Hematopoietic multipotent progenitor cell treated with erythropoietin and hydrocortisone succinate and interleukin-3 and kit ligand, for 4 days (in vitro differentiated cells): ENCODE measurements around the gene MZB1.
"Not testable (repeated sequence)": the region's sequence is repeated elsewhere in the genome, so short reads cannot be mapped to it uniquely, and the experiment has no call there.

ENCODE experiments used
- DNase-seq: peaks from one replicate; pipeline ENCODE4 v3.0.0-alpha.2; 2015

Gene MZB1

DNA sequence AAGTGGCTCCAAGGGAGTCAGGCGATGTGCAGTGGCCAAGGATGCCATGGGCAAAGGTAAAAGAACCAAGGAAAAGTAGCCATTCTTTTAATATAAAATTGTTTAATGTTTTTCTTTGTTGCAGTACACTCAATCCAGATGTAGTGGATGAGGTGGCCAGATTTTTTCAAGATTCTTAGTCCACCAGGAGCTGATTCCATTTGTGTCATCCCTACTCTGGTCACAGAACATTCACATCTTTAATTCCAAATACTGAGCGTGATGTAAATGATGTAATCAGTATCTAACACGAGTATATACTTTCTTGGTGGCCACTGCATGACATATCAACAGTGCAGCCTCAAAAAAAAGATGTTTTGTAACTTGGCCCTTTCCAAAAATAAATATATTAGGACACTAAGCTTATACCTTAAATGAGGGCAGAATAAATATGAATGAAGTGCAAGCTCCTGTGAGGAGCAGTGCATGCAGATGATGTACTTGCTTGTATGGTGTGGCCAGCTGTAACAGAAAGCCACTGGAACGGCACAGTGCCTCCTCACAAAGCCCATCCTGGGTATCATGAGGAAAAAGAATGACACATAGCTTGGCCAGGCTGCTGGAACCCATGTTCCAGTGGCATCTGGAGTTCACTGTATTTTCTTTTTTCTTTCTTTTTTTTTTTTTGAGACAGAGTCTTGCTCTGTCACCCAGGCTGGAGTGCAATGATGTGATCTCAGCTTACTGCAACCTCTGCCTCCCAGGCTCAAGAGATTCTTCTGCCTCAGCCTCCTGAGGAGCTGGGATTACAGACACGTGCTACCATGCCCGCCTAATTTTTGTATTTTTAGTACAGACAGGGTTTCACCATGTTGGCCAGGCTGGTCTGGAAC is 20.6 kb upstream of the MZB1 start:
- no peak for DNase-seq

DNA sequence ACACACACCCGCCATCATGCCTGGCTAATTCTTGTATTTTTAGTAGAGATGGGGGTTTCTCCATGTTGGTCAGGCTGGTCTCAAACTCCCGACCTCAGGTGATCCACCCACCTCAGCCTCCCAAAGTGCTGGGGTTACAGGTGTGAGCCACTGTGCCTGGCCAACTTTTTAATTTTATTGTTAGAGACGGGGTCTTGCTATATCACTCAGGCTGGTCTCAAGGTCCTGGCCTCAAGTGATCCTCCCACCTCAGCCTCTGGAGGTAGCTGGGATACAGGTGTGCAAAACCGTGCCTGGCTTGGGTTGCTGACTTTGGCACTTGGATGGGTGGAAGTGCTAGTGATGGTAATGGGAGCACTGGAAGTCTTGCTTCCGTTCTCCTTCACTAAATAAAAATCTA is 19.4 kb upstream of the MZB1 start:
- DNase-seq, result not testable (repeated sequence)

DNA sequence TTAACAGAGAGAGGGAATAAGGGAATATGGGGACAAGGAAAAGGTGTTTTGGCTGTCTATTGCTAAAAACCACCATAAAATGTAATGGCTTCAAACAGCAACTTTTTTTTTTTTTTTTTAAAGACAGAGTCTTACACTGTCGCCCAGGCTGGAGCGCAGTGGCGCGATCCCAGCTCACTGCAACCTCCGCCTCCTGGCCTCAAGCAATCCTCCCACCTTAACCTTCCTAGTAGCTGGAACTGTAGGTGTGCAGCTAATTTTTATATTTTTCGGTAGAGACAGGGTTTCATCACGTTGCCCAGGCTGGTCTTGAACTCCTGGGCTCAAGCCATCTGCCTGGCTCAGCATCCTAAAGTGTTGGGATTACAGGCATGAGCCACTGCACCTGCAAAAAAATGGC is 18.5 kb upstream of the MZB1 start:
- no peak for DNase-seq

DNA sequence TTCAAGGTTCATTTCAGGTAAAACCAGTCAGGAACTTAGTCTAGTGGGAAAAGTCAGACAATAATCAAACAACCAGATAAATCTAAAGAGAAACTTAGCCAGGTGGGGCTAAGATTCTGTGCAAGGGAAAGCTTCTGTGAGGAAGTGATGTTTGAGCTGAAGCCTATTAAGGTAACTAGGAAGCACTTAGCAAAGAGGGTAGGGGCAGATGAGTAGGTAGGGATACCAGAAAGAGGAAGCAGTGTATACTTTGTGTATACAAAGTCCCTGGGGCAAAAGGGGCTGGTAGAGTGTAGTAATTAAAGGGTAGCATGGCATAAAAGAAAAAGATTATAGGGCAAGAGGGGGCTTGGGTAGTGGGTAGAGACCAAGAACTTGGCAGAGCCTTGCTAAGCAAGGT is 17.8 kb upstream of the MZB1 start:
- no peak for DNase-seq

DNA sequence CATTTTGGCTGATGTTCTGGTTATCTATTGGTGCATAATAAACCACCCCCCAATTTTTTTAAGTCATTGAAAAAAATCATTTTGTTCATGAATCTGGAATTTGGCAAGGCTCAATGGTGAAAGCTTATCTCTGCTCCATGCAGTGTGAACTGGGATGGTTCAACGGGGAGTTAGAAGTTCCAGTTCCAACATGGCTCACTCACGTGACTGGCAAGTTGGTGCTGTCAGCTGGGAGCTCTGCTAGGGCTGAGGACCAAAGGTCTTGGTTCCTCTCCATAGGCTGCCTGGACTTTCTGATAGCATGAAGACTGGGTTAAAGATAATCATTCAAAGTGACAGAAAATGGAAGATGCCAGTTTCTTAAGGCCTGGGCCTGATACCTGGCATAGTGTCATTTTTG is 17.2 kb upstream of the MZB1 start:
- DNase-seq, result no peak

DNA sequence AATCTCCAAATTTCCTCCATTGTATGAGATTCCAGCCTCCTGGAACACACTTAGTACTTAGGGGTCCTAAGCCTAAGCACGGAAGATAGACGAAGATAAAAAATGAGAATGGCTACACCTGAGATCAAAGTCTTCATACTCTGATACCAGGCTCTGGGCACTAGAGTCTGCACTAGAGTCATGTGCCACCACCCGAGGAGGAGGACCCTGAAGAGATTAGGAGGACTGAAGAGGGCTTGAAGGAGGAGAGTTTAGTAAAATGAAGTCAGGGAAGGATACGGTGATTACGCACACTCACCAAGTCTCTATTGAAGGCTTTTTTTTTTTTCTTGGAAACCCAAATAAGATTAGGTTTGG is 14.7 kb upstream of the MZB1 start:
- no peak for DNase-seq

DNA sequence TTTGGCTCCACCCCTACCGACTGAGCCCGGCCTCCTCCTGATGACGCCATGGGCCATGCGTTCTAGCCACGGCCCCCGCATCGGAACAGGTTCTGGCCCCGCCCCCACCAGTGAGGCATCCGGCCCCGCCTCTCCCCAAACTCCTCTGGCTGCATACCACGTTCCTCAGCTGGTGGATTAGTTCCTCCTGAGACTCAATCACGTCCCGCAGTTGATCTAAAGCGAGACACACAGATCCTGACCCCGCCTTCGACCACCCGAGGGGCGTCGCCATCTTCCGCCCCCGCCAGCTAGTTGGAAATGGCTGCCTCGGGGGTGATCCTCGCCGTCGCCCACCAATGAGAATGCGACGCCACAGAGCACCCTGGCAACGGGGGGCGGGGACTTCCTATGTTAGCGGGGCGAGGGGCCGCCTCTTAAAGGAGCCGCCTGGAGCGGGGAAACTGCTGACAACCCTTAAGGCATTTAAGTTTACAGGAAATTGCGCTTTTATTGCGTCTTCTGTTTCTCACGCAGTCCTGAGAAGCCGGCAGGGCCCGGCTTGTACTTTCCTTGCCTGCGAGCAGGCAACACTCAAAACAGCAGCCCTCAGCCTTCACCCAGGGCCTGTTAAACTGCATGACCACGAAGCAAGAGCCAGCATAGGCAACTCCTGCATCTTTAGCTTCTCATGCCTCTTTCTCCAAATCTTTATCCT is 14.2 kb upstream of the MZB1 start, which contains the start of gene SPATA24:
SPATA24 (minus strand) TSS at position 303 of the 697 bp plus-strand sequence; CDS start at position 274, 29 bp downstream.
- DNase-seq, result peak; percentile 99

DNA sequence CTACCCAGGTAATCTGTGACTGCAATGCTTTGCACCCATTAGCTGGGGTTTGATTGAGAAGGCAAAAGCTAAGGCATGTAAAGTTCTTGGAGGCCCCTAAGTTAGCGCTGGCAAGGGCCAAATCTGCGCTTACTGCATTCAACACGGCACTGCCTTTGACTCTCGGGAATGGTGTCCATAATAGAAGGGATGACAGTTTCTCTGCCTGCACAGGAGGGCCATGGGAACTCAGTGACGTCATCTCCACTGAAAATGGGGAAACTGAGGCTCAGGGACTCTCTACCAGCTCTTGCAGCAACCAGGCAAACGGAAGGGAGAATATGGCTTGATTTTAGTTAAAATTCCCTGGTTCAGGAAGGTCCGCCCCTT is 13.7 kb upstream of the MZB1 start:
- DNase-seq, result peak; percentile 50

DNA sequence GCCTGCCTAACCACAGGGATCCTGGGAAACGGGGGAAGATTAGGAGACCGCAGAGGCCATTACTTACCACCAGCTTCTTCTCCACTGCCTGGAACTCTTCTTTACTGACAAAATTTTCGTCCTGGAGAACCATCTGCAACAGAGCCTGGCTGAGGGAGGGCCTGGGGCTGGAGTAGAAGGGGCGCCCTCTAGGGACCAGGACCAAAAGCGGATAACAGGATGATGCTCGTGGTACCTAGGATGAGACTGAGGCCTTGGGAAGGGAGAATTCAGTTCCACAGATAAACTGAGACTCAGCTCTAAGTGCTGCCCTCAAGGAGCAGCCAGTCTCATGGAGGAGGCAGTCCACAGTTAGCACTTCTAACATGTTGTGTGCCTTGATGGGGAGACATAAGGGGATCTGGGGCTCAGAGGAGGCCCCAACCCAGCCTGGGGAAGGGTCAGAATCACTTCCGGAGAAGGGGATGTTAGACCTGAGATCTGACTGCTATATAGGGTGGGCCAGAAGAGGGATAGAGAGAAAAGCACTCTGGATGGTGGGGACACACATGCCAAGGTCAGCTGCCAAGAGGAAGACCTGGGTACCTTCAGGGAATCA is 12.9 kb upstream of the MZB1 start:
- peak; percentile 70 for DNase-seq

DNA sequence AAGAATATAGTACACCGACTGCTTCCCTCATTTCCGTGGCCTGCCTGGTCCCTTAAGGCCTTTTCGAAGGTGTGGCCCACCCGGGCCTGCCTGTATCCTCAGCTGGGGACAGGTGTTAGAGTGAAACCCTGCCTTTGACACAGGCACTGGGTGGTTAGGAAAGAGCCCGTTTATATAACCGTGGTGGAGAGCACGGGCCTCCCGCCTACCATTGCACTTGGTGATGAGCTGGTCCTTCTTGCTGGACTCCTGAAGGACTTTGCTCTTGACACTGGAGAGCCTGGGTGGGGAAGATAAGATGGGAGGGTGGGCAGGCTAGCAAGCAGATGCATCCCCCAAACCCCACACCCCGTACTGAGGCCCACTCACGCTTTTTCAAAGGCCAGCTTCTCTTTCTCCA is 11.8 kb upstream of the MZB1 start:
- DNase-seq, result no peak

DNA sequence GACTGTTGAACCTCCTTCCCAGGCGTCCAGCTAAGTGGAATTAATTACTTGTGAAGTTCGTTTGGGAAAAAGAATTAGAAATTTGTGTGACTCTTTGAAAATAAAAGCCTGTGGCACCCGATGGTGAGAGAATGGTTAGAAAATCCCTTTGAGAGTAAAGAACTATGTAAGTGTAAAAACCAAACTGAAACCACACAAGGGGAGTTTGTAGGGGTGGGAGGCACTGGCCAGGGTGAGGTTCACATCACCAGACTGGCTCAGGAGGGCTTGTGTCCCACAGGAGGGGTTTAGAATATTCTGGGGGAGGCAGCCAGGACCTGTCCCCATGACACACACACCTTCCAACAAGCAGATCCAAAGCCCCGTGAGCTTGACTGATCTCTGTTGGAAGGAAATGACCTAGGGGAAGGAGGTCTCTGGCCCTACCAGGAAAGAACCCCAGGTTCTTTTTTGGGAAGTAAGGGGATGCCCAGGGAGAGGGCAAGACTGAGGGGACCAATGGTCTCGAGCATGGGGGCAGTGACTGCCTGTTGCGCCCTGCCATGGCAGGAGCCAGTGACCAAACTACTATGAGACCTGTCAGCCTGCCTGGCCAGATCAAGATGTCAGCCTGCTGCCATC is 9.9 kb upstream of the MZB1 start:
- no peak for DNase-seq

DNA sequence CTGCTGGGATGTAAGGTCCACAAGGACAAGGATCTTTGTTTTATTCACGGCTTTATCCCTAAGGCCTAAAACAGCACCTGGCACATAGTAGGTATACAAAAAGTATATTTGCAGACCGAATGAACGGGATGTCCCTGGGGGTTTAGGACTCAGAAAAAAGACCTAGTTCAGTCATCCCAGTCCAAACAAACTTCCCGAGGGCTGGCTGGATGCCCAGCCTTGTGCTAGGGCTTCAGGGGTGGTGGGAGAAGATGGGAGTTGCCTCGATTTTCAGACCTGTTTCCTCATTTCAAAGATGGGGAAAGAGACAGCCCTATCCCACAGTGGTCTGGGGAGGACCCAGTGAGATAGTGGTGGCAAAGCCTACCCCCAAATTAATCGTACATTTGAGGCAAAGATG is 8.2 kb upstream of the MZB1 start:
- DNase-seq, result no peak

DNA sequence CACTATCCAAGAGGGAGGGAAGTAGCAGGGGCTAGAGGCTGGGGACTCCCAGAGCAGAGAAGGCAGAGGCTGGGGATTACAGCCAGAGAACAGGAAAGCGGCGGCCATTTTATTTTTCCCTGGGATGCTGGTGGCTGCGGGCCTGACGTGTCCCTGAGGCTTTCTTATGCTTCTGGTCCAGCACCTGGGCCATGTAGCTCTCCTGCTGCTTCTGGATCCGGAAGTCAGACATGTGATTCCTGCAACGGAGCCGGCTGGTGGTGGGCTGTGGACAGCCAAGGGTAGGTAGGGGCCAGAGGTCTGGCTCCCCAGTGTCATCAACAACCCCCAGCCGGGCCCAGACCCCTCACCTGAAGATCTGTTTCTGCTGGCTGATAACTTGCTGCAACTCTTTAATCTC is 7.0 kb upstream of the MZB1 start:
- no peak for DNase-seq

DNA sequence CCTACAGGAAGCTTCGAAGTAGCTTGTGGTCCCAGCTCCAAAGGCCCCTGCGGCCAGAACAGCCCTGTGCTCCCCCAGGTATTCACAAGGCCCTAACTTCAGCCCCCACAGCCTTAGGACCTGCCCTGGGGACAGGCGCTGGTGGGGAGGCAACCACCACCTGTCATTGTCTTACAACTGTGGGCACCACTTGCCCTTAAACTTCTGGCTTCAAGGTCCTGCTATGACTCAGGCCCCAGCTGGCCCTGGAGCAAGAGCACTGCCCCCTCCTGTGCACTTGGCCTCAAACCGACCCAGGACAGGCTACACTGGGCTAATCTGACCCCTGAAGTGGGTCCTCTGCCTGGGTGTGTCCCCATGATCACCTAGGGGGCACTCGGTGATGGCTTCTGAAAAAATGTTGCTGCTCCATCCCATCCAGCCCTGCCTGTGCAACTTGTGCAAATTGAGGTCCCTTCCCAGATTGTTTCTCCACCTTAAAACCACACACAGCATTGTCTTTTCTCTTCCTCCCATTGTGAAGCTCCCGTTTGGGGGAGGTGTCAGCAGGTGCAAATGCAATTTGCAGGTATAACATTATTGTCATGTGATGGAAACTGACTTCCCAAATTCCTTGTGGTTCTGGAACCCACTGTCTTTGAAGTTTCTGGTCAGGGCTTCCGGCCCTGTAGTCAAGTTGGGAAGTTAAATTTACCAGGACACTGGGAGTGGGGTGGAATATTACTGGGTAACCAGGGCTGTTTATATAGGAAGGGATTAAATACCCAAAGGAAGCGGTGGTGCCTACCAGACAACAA is 6.3 kb upstream of the MZB1 start:
- DNase-seq, result no peak

DNA sequence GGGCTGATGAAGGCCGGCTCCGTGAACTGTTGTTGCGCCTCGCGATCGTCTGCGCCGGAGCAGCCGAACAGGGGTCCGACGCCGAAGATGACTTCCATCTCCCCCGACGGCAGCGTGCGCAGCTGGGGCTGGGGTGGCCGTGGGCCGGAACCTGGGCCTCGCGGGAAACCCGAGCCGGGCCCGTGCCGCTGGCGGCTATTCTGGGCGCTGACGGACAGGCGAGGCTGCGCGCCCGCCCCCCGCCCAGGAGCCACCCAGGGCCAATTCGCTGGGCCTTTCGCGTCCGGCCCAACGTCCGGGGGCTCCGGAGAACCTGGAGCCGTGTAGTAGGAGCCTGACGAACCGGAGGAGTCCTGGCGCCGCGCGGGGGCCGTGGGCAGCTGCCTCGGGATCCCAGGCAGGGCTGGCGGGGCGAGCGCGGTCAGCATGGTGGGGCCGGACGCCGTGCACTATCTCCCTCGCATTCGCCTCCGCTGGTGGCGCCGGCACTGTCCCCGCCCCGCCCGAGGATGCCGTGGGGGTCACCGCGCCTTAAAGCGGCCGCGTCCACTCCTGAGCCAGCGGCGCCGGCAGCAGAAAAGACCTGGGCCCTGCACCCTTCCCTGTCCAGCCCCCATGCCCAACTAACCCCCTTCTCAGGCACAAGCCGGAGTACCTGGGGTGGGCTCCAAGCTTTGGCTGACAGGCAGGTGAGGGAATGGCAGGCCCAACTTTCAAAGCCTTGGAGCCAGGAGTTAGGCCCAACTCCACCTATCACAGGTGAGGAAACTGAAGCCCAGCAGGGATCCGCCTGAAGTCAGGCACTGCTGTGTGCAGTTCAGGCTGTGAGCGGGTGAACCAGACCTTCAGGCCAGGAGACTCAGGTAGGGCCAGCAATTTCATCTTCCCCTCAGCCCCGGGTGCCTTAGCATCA is 5.2 kb upstream of the MZB1 start, which contains the start of gene PROB1:
PROB1 (minus strand) TSS at position 451 of the 913 bp plus-strand sequence; CDS start at position 428, 23 bp downstream.
- DNase-seq, result no peak

DNA sequence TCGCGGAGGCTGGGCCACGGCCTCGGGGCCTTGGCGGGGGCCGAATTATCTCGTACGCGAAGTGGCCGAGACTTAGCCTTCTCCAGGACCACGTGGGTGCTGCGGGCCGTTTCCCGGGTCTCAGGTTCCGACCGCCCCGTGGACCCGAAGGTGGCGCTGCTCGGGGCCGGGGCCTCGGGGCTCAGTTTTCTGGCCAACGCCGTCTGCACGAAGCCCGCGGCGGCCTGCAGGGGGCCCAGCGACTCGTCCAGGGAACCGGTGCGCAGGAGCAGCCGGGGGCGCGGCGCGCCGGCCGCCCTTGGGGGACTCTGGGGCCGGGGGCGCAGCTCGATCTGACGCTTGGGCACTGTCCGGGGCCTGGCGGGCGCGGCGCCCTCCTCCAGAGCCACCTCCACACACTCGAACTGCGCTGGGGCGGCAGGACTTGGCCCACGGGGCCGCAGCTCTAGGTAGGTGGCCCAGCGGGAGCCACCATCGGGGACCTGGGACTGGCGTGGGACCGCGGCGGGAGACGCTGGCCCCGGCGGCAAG is 4.5 kb upstream of the MZB1 start:
- DNase-seq, result peak; percentile 82

DNA sequence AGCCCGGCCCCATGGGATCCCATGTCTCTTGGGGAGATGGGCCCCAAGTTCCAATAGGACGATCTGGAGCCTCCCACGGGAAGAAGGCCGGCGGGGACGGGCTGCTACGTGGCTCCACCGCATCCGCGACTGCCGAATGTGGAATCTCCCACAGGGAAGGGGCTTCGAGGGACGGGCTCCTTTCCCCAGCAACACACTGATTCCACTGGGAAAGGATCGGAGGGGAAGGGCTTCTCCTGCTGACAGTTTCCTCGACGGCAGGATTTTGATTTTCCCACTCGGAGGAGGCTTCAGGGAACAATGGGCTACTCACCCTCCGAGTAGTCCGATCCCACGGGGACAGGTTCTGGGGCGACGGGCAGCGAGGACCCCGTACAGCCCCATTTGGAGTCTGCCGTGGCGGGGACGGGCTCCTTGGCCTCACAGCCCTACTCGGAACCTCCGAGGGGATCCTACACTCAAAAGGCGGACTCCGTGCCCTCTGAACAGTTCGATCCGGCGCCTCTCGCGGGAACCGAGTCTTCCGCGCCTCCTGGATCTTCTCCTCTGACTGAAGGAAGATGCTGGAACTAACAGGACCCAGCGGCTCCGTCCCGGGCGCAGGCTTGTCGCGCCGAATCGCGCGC is 3.9 kb upstream of the MZB1 start:
- no peak for DNase-seq

DNA sequence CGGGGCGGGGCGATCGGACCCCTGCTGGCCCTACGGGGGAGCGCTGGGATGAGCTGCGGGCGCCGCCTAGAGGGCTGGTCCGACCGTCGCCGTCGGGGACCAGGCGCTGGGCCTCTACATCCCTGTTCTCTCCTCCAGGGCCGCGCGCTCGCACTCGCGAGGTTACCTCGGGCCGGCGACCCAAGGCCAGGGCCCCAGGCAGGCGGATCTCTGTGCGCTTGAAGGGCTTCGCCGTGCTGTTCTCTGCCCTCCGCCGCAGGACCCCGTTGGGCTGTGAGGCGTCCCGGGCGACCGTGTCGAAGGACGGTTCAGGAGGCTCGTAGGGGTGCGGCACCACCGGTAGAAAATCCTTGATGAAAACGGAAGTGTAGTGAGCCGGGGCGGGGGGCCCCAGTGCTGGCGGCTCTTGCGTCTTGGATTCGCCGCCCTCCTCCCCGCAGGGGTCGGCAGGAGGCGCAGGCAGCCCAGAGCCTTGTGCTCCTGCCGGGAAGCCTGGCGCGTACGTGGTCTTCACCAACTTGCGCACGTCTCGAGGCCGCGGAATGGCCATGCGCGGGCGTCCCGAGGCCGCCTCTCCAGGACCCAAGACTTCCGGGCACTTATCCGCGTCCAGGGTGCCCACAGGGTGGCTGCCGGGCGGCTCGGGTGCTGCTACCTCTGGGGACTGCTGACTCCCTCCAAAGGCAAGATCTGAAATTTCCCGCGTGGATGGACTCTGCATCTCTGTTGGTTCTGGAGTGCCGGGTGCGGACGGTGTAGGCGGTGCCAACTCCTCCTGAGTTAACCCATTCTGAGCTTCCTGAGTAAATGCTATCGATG is 3.2 kb upstream of the MZB1 start:
- peak; percentile 93 for DNase-seq

DNA sequence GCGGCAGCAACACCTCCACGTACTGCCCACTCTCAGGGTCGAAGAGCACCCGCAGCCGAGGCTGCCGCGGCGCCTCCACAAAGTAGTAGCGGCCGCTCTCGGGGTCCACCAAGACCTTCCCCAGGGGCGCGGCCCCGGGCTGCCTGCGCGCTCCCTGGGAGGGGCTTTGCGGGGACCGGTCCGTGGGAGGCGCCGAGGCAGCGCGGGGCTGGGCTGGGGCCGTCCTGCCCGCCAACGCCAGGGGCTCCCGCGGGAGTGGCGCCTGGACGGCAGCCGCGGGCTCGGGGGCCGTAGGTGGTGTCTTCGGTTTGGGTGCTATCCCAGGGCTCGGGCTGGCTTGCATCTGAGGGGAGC is 2.6 kb upstream of the MZB1 start:
- DNase-seq, result no peak
